ENCODE results near the gene SCUBE2.

SCUBE2 gene

DNA sequence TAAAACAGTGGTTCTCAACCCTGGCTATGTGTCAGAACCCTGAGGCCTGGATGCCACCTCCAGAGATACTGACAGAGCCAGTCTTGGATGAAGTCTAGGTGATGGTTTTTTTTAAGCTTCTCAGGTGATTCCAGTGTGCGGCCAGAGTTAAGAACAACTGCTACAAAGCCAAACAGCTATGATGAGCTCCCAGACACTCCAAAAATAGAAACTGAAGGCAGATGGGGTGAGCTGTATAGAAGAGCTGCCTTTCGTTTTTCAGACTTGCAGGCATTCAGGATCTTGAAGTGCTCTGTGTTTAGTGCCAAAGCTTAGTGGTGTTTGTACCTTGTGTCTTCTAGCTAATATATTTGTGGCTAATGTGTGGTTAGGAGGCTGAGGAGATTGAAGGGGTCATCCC lies 14.2 kb downstream of the SCUBE2 start:
- TF ChIP-seq, protein P1, sequence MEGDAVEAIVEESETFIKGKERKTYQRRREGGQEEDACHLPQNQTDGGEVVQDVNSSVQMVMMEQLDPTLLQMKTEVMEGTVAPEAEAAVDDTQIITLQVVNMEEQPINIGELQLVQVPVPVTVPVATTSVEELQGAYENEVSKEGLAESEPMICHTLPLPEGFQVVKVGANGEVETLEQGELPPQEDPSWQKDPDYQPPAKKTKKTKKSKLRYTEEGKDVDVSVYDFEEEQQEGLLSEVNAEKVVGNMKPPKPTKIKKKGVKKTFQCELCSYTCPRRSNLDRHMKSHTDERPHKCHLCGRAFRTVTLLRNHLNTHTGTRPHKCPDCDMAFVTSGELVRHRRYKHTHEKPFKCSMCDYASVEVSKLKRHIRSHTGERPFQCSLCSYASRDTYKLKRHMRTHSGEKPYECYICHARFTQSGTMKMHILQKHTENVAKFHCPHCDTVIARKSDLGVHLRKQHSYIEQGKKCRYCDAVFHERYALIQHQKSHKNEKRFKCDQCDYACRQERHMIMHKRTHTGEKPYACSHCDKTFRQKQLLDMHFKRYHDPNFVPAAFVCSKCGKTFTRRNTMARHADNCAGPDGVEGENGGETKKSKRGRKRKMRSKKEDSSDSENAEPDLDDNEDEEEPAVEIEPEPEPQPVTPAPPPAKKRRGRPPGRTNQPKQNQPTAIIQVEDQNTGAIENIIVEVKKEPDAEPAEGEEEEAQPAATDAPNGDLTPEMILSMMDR (IDR thresholded peaks at IDR 0.05; ENCODE audit: extremely low read depth, missing control alignments) = no peak
- no peak for DNase-seq (ENCODE audit: low spot score)

- TF ChIP-seq, protein P1 (IDR thresholded peaks at IDR 0.05; ENCODE audit: extremely low read depth, missing control alignments) = no peak
- DNase-seq (ENCODE audit: low spot score) = no peak
Measured at GRCh38 chr11:9076661-9077060, 14.7 kb downstream of the SCUBE2 start.

- no peak for DNase-seq (ENCODE audit: low spot score)
- TF ChIP-seq, protein P1 (IDR thresholded peaks at IDR 0.05; ENCODE audit: extremely low read depth, missing control alignments) = no peak
Measured at GRCh38 chr11:9076046-9076445, 15.4 kb downstream of the SCUBE2 start.

DNA sequence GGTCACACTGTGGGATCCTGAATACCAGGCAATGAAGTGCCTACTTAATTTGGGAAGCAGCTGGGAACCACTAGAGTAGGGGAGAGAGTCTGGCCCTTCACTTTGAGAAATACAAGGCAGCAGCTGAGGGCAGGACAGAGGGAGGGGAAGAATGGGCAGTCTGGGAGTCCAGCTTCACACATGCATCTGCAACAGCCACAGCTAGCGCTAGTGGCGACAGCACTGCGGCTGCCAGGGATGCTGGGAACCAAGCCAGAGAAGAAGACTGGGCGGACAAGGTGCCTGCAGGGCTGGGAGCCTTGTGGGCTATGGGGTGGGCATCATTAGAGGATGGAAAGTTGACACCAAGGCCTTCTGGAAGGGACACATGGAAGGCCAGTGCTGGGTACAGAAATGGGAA lies 15.8 kb downstream of the SCUBE2 start:
- TF ChIP-seq, protein P1 (IDR thresholded peaks at IDR 0.05; ENCODE audit: extremely low read depth, missing control alignments) = no peak
- no peak for DNase-seq (ENCODE audit: low spot score)

- TF ChIP-seq, protein P1 (IDR thresholded peaks at IDR 0.05; ENCODE audit: extremely low read depth, missing control alignments) = no peak
- DNase-seq (ENCODE audit: low spot score) = no peak
Measured at GRCh38 chr11:9074338-9075029, 16.9 kb downstream of the SCUBE2 start.

DNA sequence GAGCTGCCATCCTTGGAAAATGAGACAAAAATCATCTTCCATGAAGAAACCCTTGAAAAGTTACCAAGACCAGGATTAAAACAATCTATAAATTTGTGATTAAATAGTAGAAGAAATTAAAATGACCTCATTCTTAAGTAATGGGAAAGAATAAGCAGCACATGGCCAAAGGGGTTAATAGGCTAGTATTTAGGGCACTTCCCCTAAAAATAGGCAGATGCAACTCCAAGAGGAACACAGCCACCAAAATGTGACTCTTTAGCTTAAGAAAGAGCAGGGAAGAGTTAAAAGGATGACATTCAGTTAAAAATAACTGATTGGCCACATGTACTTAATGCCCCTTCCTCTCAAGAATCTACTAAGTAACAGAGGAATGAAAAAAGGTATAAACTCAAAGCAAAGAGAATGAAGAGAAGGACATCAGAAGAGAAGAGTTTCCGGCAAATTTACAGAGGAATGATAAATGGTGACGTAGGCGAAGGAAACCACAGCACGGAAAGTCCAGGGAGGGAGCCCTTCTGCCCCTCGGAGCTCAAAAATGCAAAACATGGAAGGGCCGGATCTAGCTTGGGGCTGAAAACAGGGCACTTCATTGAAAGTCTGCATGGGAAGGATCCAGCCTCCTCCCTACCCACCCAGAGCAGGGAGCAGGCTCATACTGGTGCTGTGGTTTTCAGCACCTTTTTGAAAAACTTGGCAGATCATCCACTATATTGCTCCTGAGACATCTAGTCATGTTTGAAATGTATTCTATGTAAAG lies 17.8 kb downstream of the SCUBE2 start:
- no peak for DNase-seq (ENCODE audit: low spot score)
- TF ChIP-seq, protein P1 (IDR thresholded peaks at IDR 0.05; ENCODE audit: extremely low read depth, missing control alignments) = no peak

- TF ChIP-seq, protein P1 (IDR thresholded peaks at IDR 0.05; ENCODE audit: extremely low read depth, missing control alignments) = no peak
Measured at GRCh38 chr11:9072626-9073176, 18.7 kb downstream of the SCUBE2 start.

More at GRCh38 chr11:9072626-9073176, 18.7 kb downstream of the SCUBE2 start:
- DNase-seq (ENCODE audit: low spot score) = no peak
